GM12865 (cell line): ENCODE data around the gene IGSF8.

Experiments
- DNase-seq: peaks from one replicate; pipeline ENCODE4 v3.0.0; 2010; ENCODE audit warnings: low read depth
- H3K4me3 ChIP-seq: 2 replicates; pipeline ENCODE4 v1.5.1; 2011; ENCODE audit warnings: mild to moderate bottlenecking, low read depth, low read length, control low read depth
- CTCF ChIP-seq: IDR thresholded peaks from 2 replicates; pipeline ENCODE4 v1.5.1; 2011; ENCODE audit warnings: low read length, control low read depth, low read depth, inconsistent platforms; ENCODE audit not compliant: insufficient read depth; ENCODE audit errors: missing control alignments

IGSF8 gene

GRCh38 chr1:160125746-160126145, 27.3 kb upstream of the IGSF8 start:
- H3K4me3 ChIP-seq: no peak overlapping the region
- TF ChIP-seq CTCF: no peak
- no peak for DNase-seq

GRCh38 chr1:160124705-160125478, 26.5 kb upstream of the IGSF8 start:
- no peak overlapping the region for H3K4me3 ChIP-seq

GRCh38 chr1:160123726-160124125, 25.3 kb upstream of the IGSF8 start:
- TF ChIP-seq CTCF: no peak
- no peak for DNase-seq
- H3K4me3 ChIP-seq: no peak overlapping the region

More at GRCh38 chr1:160124705-160125478, 26.5 kb upstream of the IGSF8 start:
- DNase-seq: no peak
- no peak for TF ChIP-seq CTCF

- no peak for DNase-seq
- no peak for TF ChIP-seq CTCF
- H3K4me3 ChIP-seq: no peak overlapping the region
Measured at GRCh38 chr1:160122978-160123495, 24.6 kb upstream of the IGSF8 start.

- H3K4me3 ChIP-seq: no peak overlapping the region
- TF ChIP-seq CTCF: no peak
Measured at GRCh38 chr1:160121388-160121787, 23.0 kb upstream of the IGSF8 start.

GRCh38 chr1:160120797-160121196, 22.4 kb upstream of the IGSF8 start:
- no peak for DNase-seq
- TF ChIP-seq CTCF: no peak
- no peak overlapping the region for H3K4me3 ChIP-seq

More at GRCh38 chr1:160121388-160121787, 23.0 kb upstream of the IGSF8 start:
- DNase-seq: no peak

GRCh38 chr1:160118928-160119327, 20.5 kb upstream of the IGSF8 start:
- no peak for TF ChIP-seq CTCF
- no peak for DNase-seq
- no peak overlapping the region for H3K4me3 ChIP-seq
